ENCODE results near the gene KRT74.

The KRT74 gene

GRCh38 chr12:52543985-52544883, 29.4 kb downstream of the KRT74 start:
- TF ChIP-seq GATA2 (IDR thresholded peaks at IDR 0.05; ENCODE audit: low read depth, low read length) (no peak), GATA3 (IDR thresholded peaks at IDR 0.05; ENCODE audit: low read depth, low read length) (no peak)

- no peak for TF ChIP-seq GATA2 (IDR thresholded peaks at IDR 0.05; ENCODE audit: low read depth, low read length)
- no peak for TF ChIP-seq GATA3 (IDR thresholded peaks at IDR 0.05; ENCODE audit: low read depth, low read length)
Observed at GRCh38 chr12:52542785-52543318, 30.8 kb downstream of the KRT74 start.

- no peak for TF ChIP-seq GATA2 (IDR thresholded peaks at IDR 0.05; ENCODE audit: low read depth, low read length)
- TF ChIP-seq GATA3 (IDR thresholded peaks at IDR 0.05; ENCODE audit: low read depth, low read length): no peak
Observed at GRCh38 chr12:52542157-52542556, 31.5 kb downstream of the KRT74 start.

GRCh38 chr12:52541709-52542108, 31.9 kb downstream of the KRT74 start:
- no peak for TF ChIP-seq GATA3 (IDR thresholded peaks at IDR 0.05; ENCODE audit: low read depth, low read length)
- no peak for TF ChIP-seq GATA2 (IDR thresholded peaks at IDR 0.05; ENCODE audit: low read depth, low read length)

- TF ChIP-seq GATA2 (IDR thresholded peaks at IDR 0.05; ENCODE audit: low read depth, low read length): no peak
- no peak for TF ChIP-seq GATA3 (IDR thresholded peaks at IDR 0.05; ENCODE audit: low read depth, low read length)
Observed at GRCh38 chr12:52540531-52540930, 33.1 kb downstream of the KRT74 start.

- TF ChIP-seq GATA2 (IDR thresholded peaks at IDR 0.05; ENCODE audit: low read depth, low read length): no peak
- TF ChIP-seq GATA3 (IDR thresholded peaks at IDR 0.05; ENCODE audit: low read depth, low read length): no peak
Observed at GRCh38 chr12:52539821-52540173, 33.8 kb downstream of the KRT74 start.

- TF ChIP-seq GATA3 (IDR thresholded peaks at IDR 0.05; ENCODE audit: low read depth, low read length) (no peak), GATA2 (IDR thresholded peaks at IDR 0.05; ENCODE audit: low read depth, low read length) (no peak)
Observed at GRCh38 chr12:52539083-52539820, 34.4 kb downstream of the KRT74 start.

- TF ChIP-seq GATA3 (IDR thresholded peaks at IDR 0.05; ENCODE audit: low read depth, low read length) (no peak), GATA2 (IDR thresholded peaks at IDR 0.05; ENCODE audit: low read depth, low read length) (no peak)
Observed at GRCh38 chr12:52537101-52537500, 36.5 kb downstream of the KRT74 start.

- TF ChIP-seq GATA2 (IDR thresholded peaks at IDR 0.05; ENCODE audit: low read depth, low read length) (no peak), GATA3 (IDR thresholded peaks at IDR 0.05; ENCODE audit: low read depth, low read length) (no peak)
Observed at GRCh38 chr12:52535574-52535973, 38.1 kb downstream of the KRT74 start.

GRCh38 chr12:52534482-52534881, 39.2 kb downstream of the KRT74 start:
- TF ChIP-seq GATA2 (IDR thresholded peaks at IDR 0.05; ENCODE audit: low read depth, low read length) (no peak), GATA3 (IDR thresholded peaks at IDR 0.05; ENCODE audit: low read depth, low read length) (no peak)

- TF ChIP-seq GATA3 (IDR thresholded peaks at IDR 0.05; ENCODE audit: low read depth, low read length) (no peak), GATA2 (IDR thresholded peaks at IDR 0.05; ENCODE audit: low read depth, low read length) (no peak)
Observed at GRCh38 chr12:52533686-52534470, 39.8 kb downstream of the KRT74 start.

GRCh38 chr12:52532636-52533035, 41.0 kb downstream of the KRT74 start:
- TF ChIP-seq GATA2 (IDR thresholded peaks at IDR 0.05; ENCODE audit: low read depth, low read length) (no peak), GATA3 (IDR thresholded peaks at IDR 0.05; ENCODE audit: low read depth, low read length) (no peak)

GRCh38 chr12:52531566-52532300, 41.9 kb downstream of the KRT74 start:
- TF ChIP-seq GATA3 (IDR thresholded peaks at IDR 0.05; ENCODE audit: low read depth, low read length): no peak
- TF ChIP-seq GATA2 (IDR thresholded peaks at IDR 0.05; ENCODE audit: low read depth, low read length): no peak
